NCI-H1048 (cell line): Measurements from ENCODE around the gene SLC23A2.
"Not testable (repeated sequence)": the region's sequence is repeated elsewhere in the genome, so short reads cannot be mapped to it uniquely, and the experiment has no call there.

Source experiments
- DNase-seq: peaks from one replicate; lab custom pipeline; 2025; lab: John Stamatoyannopoulos, UW

Gene SLC23A2

DNA sequence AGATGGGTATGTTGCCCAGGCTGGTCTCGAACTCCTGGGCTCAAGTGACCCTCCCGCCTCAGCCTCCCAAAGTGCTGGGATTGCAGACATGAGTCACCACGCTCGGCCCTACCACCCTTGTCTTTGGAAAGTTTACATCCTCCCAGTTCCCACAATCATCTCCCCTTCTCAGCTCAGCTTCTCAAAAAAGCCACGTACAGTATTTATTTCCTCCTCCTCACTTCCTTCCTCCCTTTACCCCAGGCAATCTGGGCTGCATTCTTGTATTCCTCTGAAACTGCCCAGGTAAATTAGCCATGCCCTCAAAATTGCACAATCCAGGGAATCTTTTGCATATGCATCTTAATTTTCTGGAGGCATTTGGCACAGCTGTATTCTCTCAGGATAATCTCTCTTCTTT lies 7.4 kb upstream of the SLC23A2 start:
- no peak for DNase-seq

- DNase-seq = no peak
Measured at GRCh38 chr20:5005326-5005725, 4.0 kb upstream of the SLC23A2 start.

GRCh38 chr20:5004825-5005224 lies 3.5 kb upstream of the SLC23A2 start:
- DNase-seq = not testable (repeated sequence)

DNA sequence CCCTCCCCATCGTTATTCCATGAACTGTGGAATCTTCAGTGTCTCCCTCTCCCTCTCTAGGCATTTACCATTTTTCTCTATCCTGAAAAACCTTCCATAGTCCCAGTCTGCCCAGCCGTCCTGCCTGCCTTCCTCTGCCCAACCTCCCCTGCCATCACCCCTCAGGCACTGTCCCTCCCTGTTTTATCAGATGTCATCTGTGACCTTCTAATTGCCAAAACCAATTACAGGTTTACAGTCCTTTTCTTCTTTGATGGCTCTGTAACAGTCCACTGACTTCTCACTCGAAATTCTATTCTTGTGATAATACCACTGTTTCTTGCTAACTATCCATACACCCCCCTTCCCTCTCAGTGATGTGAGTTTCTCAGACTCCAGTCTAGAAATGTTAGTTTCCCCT lies 2.3 kb upstream of the SLC23A2 start:
- no peak for DNase-seq

- DNase-seq = no peak
Measured at GRCh38 chr20:5002077-5002413, 735 bp upstream of the SLC23A2 start.

GRCh38 chr20:5000263-5001173 lies 792 bp downstream of the SLC23A2 start:
- DNase-seq = no peak

DNA sequence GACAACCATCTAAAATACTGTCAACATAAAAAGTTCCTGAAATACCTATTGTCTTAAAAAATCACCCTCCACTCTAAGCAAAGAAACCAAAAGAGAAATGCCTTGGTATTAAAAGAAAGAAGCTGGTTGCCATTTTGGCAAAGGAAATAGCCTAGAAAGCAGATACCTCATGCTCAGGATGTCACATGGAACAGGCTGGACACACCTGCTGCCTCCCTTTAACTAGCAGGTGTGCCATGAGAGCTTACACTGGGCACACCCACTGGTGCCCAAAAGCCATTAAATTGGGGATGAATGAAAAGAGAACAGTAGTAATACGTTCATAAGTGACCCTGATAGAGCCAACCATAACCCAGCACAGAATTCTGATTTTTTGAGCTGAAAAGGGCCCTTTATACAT lies 1.5 kb downstream of the SLC23A2 start:
- DNase-seq = no peak

- DNase-seq = no peak
Measured at GRCh38 chr20:4998160-4998651, 3.1 kb downstream of the SLC23A2 start.

DNA sequence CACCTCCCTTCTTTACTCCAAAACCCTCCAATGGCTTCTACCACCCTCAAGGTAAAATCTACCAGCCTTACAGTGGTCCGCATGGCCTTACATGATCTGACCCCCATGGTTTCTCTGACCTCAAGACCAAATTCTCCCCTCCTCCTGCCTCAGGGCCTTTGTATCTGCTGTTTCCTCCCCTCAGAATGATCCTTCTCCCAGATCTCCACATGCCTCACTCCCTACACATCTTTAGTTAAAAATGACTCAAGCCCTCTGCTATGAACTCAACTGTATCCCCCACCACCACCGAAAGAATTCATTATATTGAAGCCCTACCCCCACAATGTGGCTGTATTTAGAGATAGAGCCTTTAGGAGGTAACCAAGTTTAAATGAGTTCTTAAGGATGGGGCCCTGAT lies 4.1 kb downstream of the SLC23A2 start:
- no peak for DNase-seq

GRCh38 chr20:4989570-4989969 lies 11.7 kb downstream of the SLC23A2 start:
- no peak for DNase-seq

GRCh38 chr20:4987130-4987529 lies 14.2 kb downstream of the SLC23A2 start:
- no peak for DNase-seq

GRCh38 chr20:4985658-4986057 lies 15.7 kb downstream of the SLC23A2 start:
- no peak for DNase-seq

GRCh38 chr20:4982281-4982680 lies 19.0 kb downstream of the SLC23A2 start:
- no peak for DNase-seq

- no peak for DNase-seq
Measured at GRCh38 chr20:4979841-4980410, 21.4 kb downstream of the SLC23A2 start.

GRCh38 chr20:4978050-4978918 lies 23.0 kb downstream of the SLC23A2 start:
- DNase-seq = peak; percentile 62

- not testable (repeated sequence) for DNase-seq
Measured at GRCh38 chr20:4976014-4976413, 25.3 kb downstream of the SLC23A2 start.

DNA sequence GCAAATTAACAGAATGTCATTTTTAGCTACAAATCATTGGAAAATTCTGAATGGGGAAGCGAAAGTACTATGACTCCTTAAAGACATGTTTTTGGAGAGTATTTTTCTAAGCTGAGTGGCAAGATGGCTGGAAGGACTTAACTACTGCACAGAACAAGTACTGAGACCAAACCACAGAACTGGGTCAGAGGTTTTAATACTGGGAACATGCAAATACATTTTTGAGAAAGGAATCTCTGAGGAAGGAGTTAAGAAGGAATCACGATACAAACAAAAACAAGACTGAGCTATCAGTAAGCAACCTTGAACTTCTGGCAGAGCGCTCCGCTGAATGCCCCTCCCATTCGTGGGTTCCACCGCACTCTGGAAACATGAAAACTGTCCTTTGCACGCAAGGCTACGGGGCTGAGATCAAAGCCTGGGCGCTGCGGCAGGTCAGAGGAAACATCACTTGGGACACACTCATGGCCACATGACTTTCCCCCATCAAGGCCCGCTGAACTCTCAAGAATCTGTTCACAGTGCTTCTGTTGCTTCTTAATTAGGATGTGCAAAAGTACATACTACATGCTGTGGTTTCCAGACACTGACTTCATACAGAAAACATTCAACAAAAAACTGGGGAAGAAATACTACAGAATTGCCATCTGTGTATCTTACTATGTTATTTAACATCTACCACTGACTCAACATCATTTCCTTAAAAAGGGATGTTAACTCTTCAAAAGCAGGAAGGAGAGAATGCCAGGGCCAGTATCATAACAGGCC lies 27.8 kb downstream of the SLC23A2 start:
- no peak for DNase-seq

DNA sequence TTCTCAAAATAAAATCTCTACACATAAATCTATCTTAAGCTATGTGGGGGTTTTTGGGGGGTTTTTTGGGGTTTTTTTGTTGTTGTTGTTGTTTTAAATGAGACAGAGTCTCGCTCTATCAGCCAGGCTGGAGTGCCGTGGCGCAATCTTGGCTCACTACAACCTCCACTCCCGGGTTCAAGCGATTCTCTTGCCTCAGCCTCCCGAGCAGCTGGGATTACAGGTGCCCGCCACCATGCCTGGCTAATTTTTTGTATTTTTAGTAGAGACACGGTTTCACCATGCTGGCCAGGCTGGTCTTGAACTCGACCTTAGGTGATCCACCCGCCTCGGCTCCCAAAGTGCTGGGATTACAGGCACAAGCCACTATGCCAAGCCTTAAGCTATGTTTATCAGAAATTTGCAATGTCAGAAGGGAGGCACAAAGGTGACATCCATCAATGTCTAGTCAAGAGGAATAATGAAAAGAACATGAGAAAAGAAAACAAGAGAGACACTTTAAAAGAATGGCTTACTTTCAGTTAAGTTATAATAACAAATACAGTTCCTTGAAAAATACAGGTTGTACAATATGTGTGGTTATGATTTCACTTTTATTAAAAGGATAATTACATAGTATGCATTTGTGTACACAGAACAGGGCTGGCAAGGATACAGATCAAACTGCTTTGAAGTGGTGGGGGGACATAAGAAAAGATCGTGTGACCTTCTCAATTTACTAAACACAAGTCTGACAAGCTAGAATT lies 28.6 kb downstream of the SLC23A2 start:
- no peak for DNase-seq

DNA sequence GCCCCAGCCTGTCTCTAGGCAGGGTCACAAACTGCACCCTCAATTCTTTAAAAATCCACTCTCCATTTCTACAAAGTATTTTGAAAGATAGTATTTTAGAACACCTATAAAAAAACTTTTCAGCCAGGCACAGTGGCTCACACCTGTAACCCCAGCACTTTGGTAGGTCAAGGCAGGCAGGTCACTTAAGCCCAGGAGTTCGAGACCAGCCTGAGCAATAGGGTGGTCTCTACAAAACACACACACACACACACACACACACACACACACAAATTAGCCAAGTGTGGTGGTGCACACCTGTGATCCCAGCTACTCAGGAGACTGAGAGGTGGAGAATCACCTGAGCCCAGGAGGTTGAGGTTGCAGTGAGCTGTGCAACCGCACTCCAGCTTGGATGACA lies 30.2 kb downstream of the SLC23A2 start:
- no peak for DNase-seq

- DNase-seq = no peak
Measured at GRCh38 chr20:4967752-4968477, 33.4 kb downstream of the SLC23A2 start.
